GM13976 (cell line): ENCODE results near the gene CHN1.

Experiments used
- DNase-seq: peaks from one replicate; pipeline ENCODE4 v3.0.0; 2012; ENCODE audit warnings: low spot score
- CTCF ChIP-seq: IDR thresholded peaks from 2 replicates; pipeline ENCODE4 v1.5.1; 2012; ENCODE audit warnings: borderline replicate concordance, mild to moderate bottlenecking; ENCODE audit not compliant: insufficient read depth; ENCODE audit errors: extremely low read depth, missing control alignments, control extremely low read depth
- in situ Hi-C: fragments of 300-500 bp; cut with MboI; formaldehyde crosslinking; loops from one replicate; pipeline ENCODE4 v1.12.0; 2022; ENCODE audit warnings: low sequenced_read_pairs, mixed read lengths, inconsistent platforms; ENCODE audit not compliant: unreplicated experiment

Gene CHN1

GRCh38 chr2:174779361-174779928, 225.7 kb downstream of the CHN1 start:
- in situ Hi-C loops, result no loop called here
- peak; percentile 3 for DNase-seq
- no peak for TF ChIP-seq CTCF

- in situ Hi-C loops, result no loop called here
- peak; percentile 71 for DNase-seq
- no peak for TF ChIP-seq CTCF
These were observed 226.8 kb downstream of the CHN1 start for GRCh38 chr2:174778085-174778981.

GRCh38 chr2:174777347-174778084, 227.7 kb downstream of the CHN1 start:
- in situ Hi-C loops, result no loop called here
- DNase-seq, result peak; percentile 4
- TF ChIP-seq CTCF, result no peak

- TF ChIP-seq CTCF, result no peak
- no peak for DNase-seq
- in situ Hi-C loops, result no loop called here
These were observed 228.5 kb downstream of the CHN1 start for GRCh38 chr2:174776675-174777074.

- in situ Hi-C loops, result no loop called here
- TF ChIP-seq CTCF, result peak; percentile 14
These were observed 229.0 kb downstream of the CHN1 start for GRCh38 chr2:174776223-174776622.

GRCh38 chr2:174775571-174775980, 229.6 kb downstream of the CHN1 start:
- in situ Hi-C loops, result no loop called here
- no peak for DNase-seq
- no peak for TF ChIP-seq CTCF

More at GRCh38 chr2:174776223-174776622, 229.0 kb downstream of the CHN1 start:
- no peak for DNase-seq
